Lung (tissue), 12 donors: ENCODE measurements around the gene NDUFC1. TPM values are rescaled to one million over a fixed set of nuclear protein-coding genes. Genes with fewer than 3 reads are reported as not detected.
A peak's percentile ranks its signal among the peaks of the same experiment; 100 is the strongest.
"Not testable (repeated sequence)": the region's sequence is repeated elsewhere in the genome, so short reads cannot be mapped to it uniquely, and the experiment has no call there.

Experiments used
- ATAC-seq: fragments of 200-7000 bp; cut with Tn5 transposase; one replicate; pipeline ENCODE4 v1.9.1; 2020; ENCODE audit warnings: moderate number of reproducible peaks; ENCODE audit not compliant: insufficient read depth, low FRiP score
- DNase-seq, 3 donors: peaks; one replicate each; pipeline ENCODE4 v3.0.0-alpha.2; 2013 to 2017
- H3K27ac ChIP-seq, 2 donors: one replicate each; pipeline ENCODE4 v1.5.1; 2013; ENCODE audit warnings: mild to moderate bottlenecking in 2 of 2, moderate library complexity in 2 of 2, control low read depth in 1 of 2, inconsistent platforms in 1 of 2, low read depth in 1 of 2, low read length in 1 of 2
- H3K27me3 ChIP-seq, 3 donors: one replicate each; pipeline ENCODE4 v1.5.1; 2013; ENCODE audit warnings: low read length in 2 of 3; ENCODE audit not compliant: control insufficient read depth in 3 of 3, insufficient read depth in 3 of 3
- H3K36me3 ChIP-seq, 4 donors: one replicate each; pipeline ENCODE4 v1.5.1; 2013; ENCODE audit warnings: low read length in 4 of 4, mild to moderate bottlenecking in 1 of 4, moderate library complexity in 1 of 4; ENCODE audit not compliant: control insufficient read depth in 4 of 4, insufficient read depth in 4 of 4
- H3K4me1 ChIP-seq, 5 donors: one replicate each; pipeline ENCODE4 v1.5.1; 2013; ENCODE audit warnings: low read length in 5 of 5, mild to moderate bottlenecking in 2 of 5, moderate library complexity in 1 of 5; ENCODE audit not compliant: control insufficient read depth in 5 of 5, insufficient read depth in 5 of 5
- H3K4me3 ChIP-seq: one replicate; pipeline ENCODE4 v1.5.1; 2013; ENCODE audit warnings: mild to moderate bottlenecking, control low read depth, moderate library complexity
- H3K9ac ChIP-seq, 2 donors: one replicate each; pipeline ENCODE4 v1.5.1; 2013; ENCODE audit warnings: low read length in 2 of 2, control low read depth in 1 of 2; ENCODE audit not compliant: insufficient read depth in 1 of 2
- H3K9me3 ChIP-seq, 4 donors: one replicate each; pipeline ENCODE4 v1.5.1; 2013; ENCODE audit warnings: low read length in 3 of 4, mild to moderate bottlenecking in 1 of 4, moderate library complexity in 1 of 4; ENCODE audit not compliant: control insufficient read depth in 4 of 4, insufficient read depth in 3 of 4
- WGBS, 2 donors: extraction: QIAGEN DNeasy Blood & Tissue Kit; methylation state at CpG; one replicate each; pipeline ENCODE4 v1.1.7; 2013; 5-methylcytosine and 5-hydroxymethylcytosine counted together
- polyA plus RNA-seq, 2 donors: library from polyadenylated mRNA; stranded (reverse); fragments of 200-250 nt; gene quantifications; one replicate each; pipeline ENCODE4 v1.2.1, GENCODE V29; 2013
- total RNA-seq, 2 donors: library from RNA; depleted of rRNA in 1 of 2; stranded (reverse); fragments of >200 nt in 1 of 2; gene quantifications; one replicate each; pipeline ENCODE4 v1.2.1, GENCODE V29; 2014 to 2021
- TF ChIP-seq, protein P1 (sequence below): IDR thresholded peaks from 2 replicates; pipeline ENCODE4 v1.5.1; 2012; ENCODE audit warnings: mild to moderate bottlenecking; ENCODE audit errors: control extremely low read depth, extremely low read depth
- donor health status: control.
- donor health status: control.
- donor health status: Bipolar disorder and iron deficiency.
- donor health status: healthy.
- donor health status: DM: yes; HTN: yes; CAD: no.

Gene NDUFC1
- total and polyA plus RNA-seq, 4 donors, result 45.0 to 122 (median 52.0) TPM

DNA sequence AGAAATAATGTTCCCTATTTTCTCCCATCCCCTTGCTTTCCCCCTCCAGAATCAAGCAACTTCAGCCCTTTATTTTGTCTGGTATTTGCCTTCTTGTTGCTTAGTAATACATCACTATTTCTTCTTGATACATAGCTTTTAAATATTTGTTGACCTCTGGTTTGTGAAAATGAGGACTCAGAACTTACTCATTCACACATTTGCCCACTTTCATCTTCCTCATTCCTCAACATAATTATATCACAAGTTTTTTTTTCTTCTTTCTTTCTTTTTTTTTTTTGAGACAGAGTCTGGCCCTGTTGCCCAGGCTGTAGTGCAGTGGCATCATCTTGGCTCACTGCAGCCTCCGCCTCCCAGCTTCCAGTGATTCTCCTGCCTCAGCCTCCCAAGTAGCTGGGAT is 28.9 kb upstream of the NDUFC1 start:
- Histone ChIP-seq H3K9ac (no peak overlapping the region), H3K9me3 (no peaks in the 10 kb centered on the region), H3K27ac (no peak overlapping the region), H3K36me3 (peaks cover 0 to 11% (median 7%) of the 10 kb centered on the region in 4 donors), H3K27me3 (no peaks in the 10 kb centered on the region), H3K4me1 (no peaks in the 10 kb centered on the region), H3K4me3 (no peak overlapping the region)
- ATAC-seq (no peak), DNase-seq (no peak)
- TF ChIP-seq, protein P1, sequence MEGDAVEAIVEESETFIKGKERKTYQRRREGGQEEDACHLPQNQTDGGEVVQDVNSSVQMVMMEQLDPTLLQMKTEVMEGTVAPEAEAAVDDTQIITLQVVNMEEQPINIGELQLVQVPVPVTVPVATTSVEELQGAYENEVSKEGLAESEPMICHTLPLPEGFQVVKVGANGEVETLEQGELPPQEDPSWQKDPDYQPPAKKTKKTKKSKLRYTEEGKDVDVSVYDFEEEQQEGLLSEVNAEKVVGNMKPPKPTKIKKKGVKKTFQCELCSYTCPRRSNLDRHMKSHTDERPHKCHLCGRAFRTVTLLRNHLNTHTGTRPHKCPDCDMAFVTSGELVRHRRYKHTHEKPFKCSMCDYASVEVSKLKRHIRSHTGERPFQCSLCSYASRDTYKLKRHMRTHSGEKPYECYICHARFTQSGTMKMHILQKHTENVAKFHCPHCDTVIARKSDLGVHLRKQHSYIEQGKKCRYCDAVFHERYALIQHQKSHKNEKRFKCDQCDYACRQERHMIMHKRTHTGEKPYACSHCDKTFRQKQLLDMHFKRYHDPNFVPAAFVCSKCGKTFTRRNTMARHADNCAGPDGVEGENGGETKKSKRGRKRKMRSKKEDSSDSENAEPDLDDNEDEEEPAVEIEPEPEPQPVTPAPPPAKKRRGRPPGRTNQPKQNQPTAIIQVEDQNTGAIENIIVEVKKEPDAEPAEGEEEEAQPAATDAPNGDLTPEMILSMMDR, result no peak
- WGBS, 2 donors, result 98 to 100% methylated on average over 1 of the region's 1 CpG

DNA sequence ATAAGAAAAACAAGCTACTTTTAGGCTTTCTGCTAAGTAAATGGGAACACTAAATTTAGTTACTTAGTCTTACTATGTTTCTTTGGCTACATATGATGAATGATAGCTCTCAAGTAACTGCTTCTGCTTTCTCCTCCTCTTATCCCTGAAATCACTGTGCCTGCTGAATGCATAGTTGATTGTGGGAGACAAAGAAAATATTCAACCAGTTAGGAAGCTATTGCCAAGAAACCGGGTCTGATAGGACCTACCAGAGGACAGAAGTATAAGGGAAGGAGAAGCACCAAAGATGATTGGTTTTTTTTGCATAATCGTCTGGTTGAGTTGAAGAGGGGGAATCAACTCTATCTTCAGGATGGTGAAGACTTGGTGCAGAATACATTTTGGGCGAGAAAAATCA is 28.0 kb upstream of the NDUFC1 start:
- Histone ChIP-seq H3K27me3 (no peaks in the 10 kb centered on the region), H3K4me1 (peaks cover 0 to under 1% (median 0%) of the 10 kb centered on the region in 5 donors), H3K36me3 (peaks cover 0 to 11% (median 7%) of the 10 kb centered on the region in 4 donors), H3K4me3 (no peak overlapping the region), H3K27ac (no peak overlapping the region), H3K9ac (no peak overlapping the region), H3K9me3 (no peaks in the 10 kb centered on the region)
- TF ChIP-seq, protein P1, result no peak
- 92 to 93% methylated on average over 3 of the region's 3 CpGs for WGBS, 2 donors
- no peak for DNase-seq
- ATAC-seq, result no peak

DNA sequence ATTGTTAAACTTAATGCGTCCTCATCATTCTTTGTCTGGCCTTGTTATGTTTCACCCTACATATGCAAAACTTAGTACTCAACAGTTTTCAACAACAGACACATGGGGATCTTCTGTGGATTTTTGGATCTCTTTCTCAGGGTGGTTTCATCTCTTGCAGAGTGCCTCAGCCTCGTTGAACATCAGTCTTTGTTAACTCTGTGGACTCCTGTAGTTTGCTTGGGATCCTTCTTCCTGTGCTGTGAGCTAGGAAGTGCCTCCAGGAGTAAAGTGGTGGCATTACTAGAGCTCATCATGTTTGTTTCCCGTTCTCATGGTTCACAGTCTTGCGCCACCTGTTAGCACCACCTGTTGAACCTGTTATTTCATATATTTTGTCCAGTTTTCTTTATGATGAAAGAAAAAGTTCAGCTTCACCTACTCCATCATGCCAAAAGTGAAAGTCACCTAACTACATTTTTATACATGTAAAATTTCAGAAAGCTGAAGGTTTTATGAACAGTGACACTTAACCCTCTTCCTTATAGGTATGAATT is 27.5 kb upstream of the NDUFC1 start:
- H3K27me3 ChIP-seq, result no peaks in the 10 kb centered on the region
- TF ChIP-seq, protein P1, result no peak
- ATAC-seq (no peak), DNase-seq (peak in 1 of 3 donors; percentile 16)
- no peak overlapping the region for H3K9ac ChIP-seq
- no peak overlapping the region for H3K4me3 ChIP-seq
- peaks cover 0 to 6% (median 0%) of the 10 kb centered on the region in 5 donors for H3K4me1 ChIP-seq
- no peaks in the 10 kb centered on the region for H3K9me3 ChIP-seq
- peaks cover 0 to 10% (median 7%) of the 10 kb centered on the region in 4 donors for H3K36me3 ChIP-seq
- no peak overlapping the region for H3K27ac ChIP-seq
- WGBS, 2 donors, result 82 to 87% methylated on average over 4 of the region's 4 CpGs

DNA sequence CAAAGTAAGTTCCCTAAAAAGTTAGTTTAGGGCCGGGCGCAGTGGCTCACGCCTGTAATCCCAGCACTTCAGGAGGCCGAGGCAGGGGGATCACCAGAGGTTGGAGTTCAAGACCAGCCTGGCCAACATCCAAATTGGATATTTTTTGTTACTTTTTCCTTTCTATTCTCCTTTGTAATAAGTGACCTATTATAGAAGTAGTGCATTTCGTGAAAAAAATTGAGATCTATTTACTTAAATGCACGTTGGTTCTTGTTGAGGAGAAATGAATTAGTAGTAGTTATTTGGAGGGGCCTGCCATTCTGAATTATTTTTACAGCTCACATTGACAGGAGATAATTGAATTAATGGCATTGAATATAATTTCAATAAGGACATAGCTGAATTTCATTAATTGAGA is 22.3 kb upstream of the NDUFC1 start:
- 68 to 76% methylated on average over 6 of the region's 6 CpGs for WGBS, 2 donors
- Histone ChIP-seq H3K27ac (no peak overlapping the region), H3K9me3 (no peaks in the 10 kb centered on the region), H3K36me3 (peaks cover 0 to 7% (median 4%) of the 10 kb centered on the region in 4 donors), H3K9ac (no peak overlapping the region), H3K4me3 (no peak overlapping the region), H3K27me3 (no peaks in the 10 kb centered on the region), H3K4me1 (peaks cover 0 to 20% (median 1%) of the 10 kb centered on the region in 5 donors)
- TF ChIP-seq, protein P1, result no peak
- peak in 2 of 3 donors; percentile 24 to 51 for DNase-seq
- ATAC-seq, result no peak

DNA sequence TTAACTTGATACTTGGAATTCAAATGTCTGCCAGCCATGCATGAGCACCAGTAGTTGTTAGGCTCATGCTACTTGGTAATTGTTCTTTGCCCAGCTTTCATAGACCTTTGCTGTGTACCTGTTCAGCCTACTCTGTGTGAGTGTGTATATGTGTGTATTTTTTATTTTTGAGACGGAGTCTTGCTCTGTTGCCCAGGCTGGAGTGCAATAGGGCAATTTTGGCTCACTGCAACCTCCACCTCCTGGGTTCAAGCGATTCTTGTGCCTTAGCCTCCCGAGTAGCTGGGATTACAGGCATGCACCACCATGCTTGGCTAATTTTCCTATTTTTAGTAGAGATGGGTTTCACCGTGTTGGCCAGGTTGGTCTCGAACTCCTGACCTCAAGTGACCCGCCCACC is 20.3 kb upstream of the NDUFC1 start:
- not testable (repeated sequence) for H3K9me3 ChIP-seq, H3K36me3 ChIP-seq, H3K9ac ChIP-seq, H3K4me3 ChIP-seq, ATAC-seq, H3K27ac ChIP-seq, H3K27me3 ChIP-seq, DNase-seq
- H3K4me1 ChIP-seq, result peaks cover 0 to 20% (median 1%) of the 10 kb centered on the region in 5 donors
- 97% methylated on average over 6 of the region's 6 CpGs for WGBS, 2 donors
